Common myeloid progenitor, CD34-positive (primary cell): Measurements from ENCODE around the gene BLOC1S5.

Source experiments
- CTCF ChIA-PET: fragments of 350-600 bp; sonication (Branson Sonifier 250); formaldehyde crosslinking; loops from one replicate; lab custom pipeline; 2021; ENCODE audit warnings: antibody characterized with exemption; lab: Charles Lee
- POLR2A ChIA-PET: fragments of 350-600 bp; sonication (Branson Sonifier 250); formaldehyde crosslinking; loops from one replicate; lab custom pipeline; 2021; ENCODE audit warnings: antibody characterized with exemption; lab: Charles Lee
- DNase-seq, 3 donors: peaks; one replicate each; pipeline versions ENCODE4 v3.0.0 to v3.0.0-alpha.2; 2013
- H3K27ac ChIP-seq, 2 experiments: 1 replicate in 1 of 2; 2 replicates in 1 of 2; pipeline ENCODE4 v1.7.0; 2013; ENCODE audit warnings: inconsistent platforms in 2 of 2, low read length in 2 of 2, mild to moderate bottlenecking in 2 of 2, low read depth in 1 of 2, moderate library complexity in 1 of 2; ENCODE audit not compliant: severe bottlenecking in 2 of 2, insufficient read depth in 1 of 2, poor library complexity in 1 of 2
- H3K27me3 ChIP-seq, 5 experiments: replicated peaks in 2 of 5; 1 replicate in 3 of 5; 2 replicates in 2 of 5; pipeline versions ENCODE4 v1.6.1 to v1.7.0; 2013; ENCODE audit warnings: low read length in 4 of 5, mild to moderate bottlenecking in 2 of 5, moderate library complexity in 2 of 5, inconsistent platforms in 1 of 5; ENCODE audit not compliant: insufficient read depth in 5 of 5, control insufficient read depth in 4 of 5
- H3K36me3 ChIP-seq, 4 experiments: 1 replicate in 2 of 4; 2 replicates in 2 of 4; pipeline versions ENCODE4 v1.6.1 to v1.7.0; 2013; ENCODE audit warnings: low read length in 3 of 4, control low read depth in 1 of 4, mild to moderate bottlenecking in 1 of 4; ENCODE audit not compliant: control insufficient read depth in 4 of 4, insufficient read depth in 4 of 4
- H3K4me1 ChIP-seq, 4 experiments: 1 replicate in 3 of 4; 2 replicates in 1 of 4; pipeline versions ENCODE4 v1.6.1 to v1.7.1; 2013; ENCODE audit warnings: low read length in 3 of 4, mild to moderate bottlenecking in 3 of 4, control low read depth in 1 of 4, inconsistent platforms in 1 of 4, moderate library complexity in 1 of 4; ENCODE audit not compliant: control insufficient read depth in 4 of 4, insufficient read depth in 4 of 4; ENCODE audit errors: control extremely low read depth in 1 of 4
- H3K4me3 ChIP-seq, 7 experiments: 1 replicate in 4 of 7; 2 replicates in 3 of 7; pipeline versions ENCODE4 v1.5.1 to v1.7.0; 2013; ENCODE audit warnings: mild to moderate bottlenecking in 7 of 7, low read length in 6 of 7, moderate library complexity in 6 of 7, inconsistent platforms in 2 of 7, low read depth in 2 of 7, control low read depth in 1 of 7; ENCODE audit not compliant: insufficient read depth in 4 of 7, control insufficient read depth in 1 of 7; ENCODE audit errors: extremely low read depth in 1 of 7
- H3K9me3 ChIP-seq, 5 experiments: 1 replicate in 4 of 5; 2 replicates in 1 of 5; pipeline versions ENCODE4 v1.6.1 to v1.7.1; 2013; ENCODE audit warnings: low read length in 4 of 5, mild to moderate bottlenecking in 2 of 5, inconsistent platforms in 1 of 5, low read depth in 1 of 5, moderate library complexity in 1 of 5; ENCODE audit not compliant: control insufficient read depth in 4 of 5, insufficient read depth in 2 of 5; ENCODE audit errors: control extremely low read depth in 1 of 5
- WGBS: methylation state at CpG from one replicate; pipeline ENCODE4 v1.1.5; 2013; ENCODE audit not compliant: insufficient coverage; 5-methylcytosine and 5-hydroxymethylcytosine counted together

Gene BLOC1S5

DNA sequence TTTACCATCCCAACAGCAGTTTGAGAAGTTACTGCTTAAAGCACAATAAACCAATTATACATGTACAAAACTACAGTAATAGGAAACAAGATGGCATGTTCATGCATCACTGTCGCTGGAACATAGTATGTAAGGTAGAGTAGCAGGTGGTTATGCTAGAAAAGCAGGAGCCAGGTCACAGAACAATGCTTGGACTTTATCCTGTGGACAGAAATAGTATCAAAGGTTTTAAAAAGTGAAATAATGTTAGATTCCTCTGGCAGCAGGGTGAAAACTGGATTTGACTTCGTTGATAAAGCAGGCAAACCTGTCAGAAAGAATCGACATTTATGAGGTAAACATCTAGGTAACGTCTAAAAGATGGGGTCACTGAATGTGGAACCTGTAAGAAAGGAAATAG lies 2.5 kb downstream of the BLOC1S5 start:
- WGBS: 90% methylated on average over 3 of the region's 4 CpGs
- CTCF ChIA-PET: no interaction called here

DNA sequence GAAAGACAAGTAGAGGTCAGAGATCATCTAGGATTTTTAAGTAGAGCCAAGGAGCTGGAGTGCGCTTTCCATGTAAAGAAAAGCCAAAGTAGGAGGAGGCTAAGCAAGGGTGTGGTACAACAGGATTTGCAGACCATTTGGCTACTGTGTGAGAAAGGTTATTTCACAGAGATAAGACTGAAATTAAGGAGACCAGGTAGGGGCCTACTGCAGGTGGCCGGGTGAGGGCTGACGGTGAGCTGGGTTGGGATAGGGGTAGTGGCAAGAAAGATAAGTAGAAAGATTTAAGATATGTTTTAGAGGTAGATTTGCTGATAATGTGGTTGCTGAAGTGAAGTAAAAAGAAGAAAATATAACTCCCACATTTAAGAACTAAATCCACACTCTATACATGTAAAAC lies 3.8 kb downstream of the BLOC1S5 start:
- Histone ChIP-seq H3K9me3 (no peaks in the 10 kb centered on the region), H3K36me3 (peaks cover 11 to 27% (median 18%) of the 10 kb centered on the region in 4 experiments), H3K27ac (no peak overlapping the region), H3K4me3 (no peak overlapping the region), H3K4me1 (peaks cover 7 to 20% (median 11%) of the 10 kb centered on the region in 4 experiments), H3K27me3 (no peaks in the 10 kb centered on the region)
- POLR2A ChIA-PET: no interaction called here
- no peak for DNase-seq
- CTCF ChIA-PET: interaction anchor here (0.8 to 5.2 kb wide), 5 partner anchors 10 to 445 kb away, joined by 3 to 50 read pairs (median 17); no protein-coding TSS in a partner anchor
- WGBS: 100% methylated on average over 3 of the region's 3 CpGs

More for the DNA sequence above, 2.5 kb downstream of the BLOC1S5 start:
- Histone ChIP-seq H3K9me3 (no peaks in the 10 kb centered on the region), H3K27ac (no peak overlapping the region), H3K36me3 (peaks cover 10 to 20% (median 15%) of the 10 kb centered on the region in 4 experiments), H3K4me1 (peaks cover 7 to 20% (median 12%) of the 10 kb centered on the region in 4 experiments), H3K4me3 (no peak overlapping the region), H3K27me3 (no peaks in the 10 kb centered on the region)
- DNase-seq: no peak
- POLR2A ChIA-PET: no interaction called here

DNA sequence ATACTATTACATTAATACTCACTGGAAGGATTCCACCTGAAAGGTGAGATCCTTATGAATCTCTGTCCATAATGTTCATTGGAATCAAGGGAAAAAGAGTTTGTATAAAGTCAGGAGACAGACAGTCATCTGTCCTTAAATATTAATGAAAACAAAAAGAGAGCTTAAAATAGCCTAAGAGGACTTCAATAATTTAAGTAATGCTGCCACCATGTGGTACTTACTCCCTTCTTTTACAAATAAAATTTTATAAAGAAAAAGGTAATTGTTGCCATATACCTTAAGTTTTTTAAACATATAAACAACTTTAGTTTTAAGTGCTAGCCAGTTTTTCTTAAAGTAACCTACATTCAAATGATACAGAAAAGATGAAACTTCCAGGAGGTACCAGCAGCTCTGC lies 5.1 kb downstream of the BLOC1S5 start:
- no peak overlapping the region for H3K4me3 ChIP-seq
- peak; percentile 36 to 64 (median 61) for DNase-seq
- no peaks in the 10 kb centered on the region for H3K9me3 ChIP-seq
- no peaks in the 10 kb centered on the region for H3K27me3 ChIP-seq
- peaks cover 0 to 12% (median 6%) of the 10 kb centered on the region in 4 experiments for H3K4me1 ChIP-seq
- no peak overlapping the region for H3K27ac ChIP-seq
- CTCF ChIA-PET: interaction anchor here (0.9 to 5.2 kb wide), 16 partner anchors 10 to 784 kb away, joined by 3 to 50 read pairs (median 4); partner anchors contain the start of gene EEF1E1
- POLR2A ChIA-PET: no interaction called here
- peaks cover 11 to 30% (median 21%) of the 10 kb centered on the region in 4 experiments for H3K36me3 ChIP-seq

DNA sequence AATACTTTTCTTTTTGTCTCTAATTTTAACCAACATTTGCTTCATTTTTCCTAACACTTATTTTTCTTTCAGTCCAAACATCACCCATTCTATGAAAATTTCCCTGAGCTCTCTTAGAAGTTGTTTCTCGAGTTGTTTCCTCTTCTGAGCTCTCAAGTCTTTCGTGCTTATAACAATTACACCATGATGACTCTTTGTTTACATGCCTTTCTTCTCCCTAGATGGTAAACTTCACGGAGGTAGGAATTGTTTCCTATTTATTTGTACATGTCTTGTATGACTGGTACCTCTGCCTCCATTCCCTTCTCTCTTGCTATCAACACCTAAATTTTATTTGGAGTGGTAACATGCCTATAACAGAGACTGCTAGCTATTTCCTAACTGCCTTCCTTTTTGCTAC lies 6.4 kb downstream of the BLOC1S5 start:
- Histone ChIP-seq H3K27me3 (no peaks in the 10 kb centered on the region), H3K27ac (no peak overlapping the region), H3K4me3 (no peak overlapping the region), H3K36me3 (peaks cover 15 to 30% (median 23%) of the 10 kb centered on the region in 4 experiments), H3K9me3 (no peaks in the 10 kb centered on the region), H3K4me1 (peaks cover 0 to 2% (median 0%) of the 10 kb centered on the region in 4 experiments)
- ChIA-PET POLR2A (interaction anchor here (0.6 to 1.0 kb wide), 2 partner anchors 48 to 440 kb away, joined by 3 read pairs; no protein-coding TSS in a partner anchor), CTCF (interaction anchor here (0.5 to 5.2 kb wide), 9 partner anchors 44 to 652 kb away, joined by 3 to 50 read pairs (median 5); no protein-coding TSS in a partner anchor)
- no peak for DNase-seq
- WGBS: no CpG with 5 or more reads among the region's 3 CpGs

DNA sequence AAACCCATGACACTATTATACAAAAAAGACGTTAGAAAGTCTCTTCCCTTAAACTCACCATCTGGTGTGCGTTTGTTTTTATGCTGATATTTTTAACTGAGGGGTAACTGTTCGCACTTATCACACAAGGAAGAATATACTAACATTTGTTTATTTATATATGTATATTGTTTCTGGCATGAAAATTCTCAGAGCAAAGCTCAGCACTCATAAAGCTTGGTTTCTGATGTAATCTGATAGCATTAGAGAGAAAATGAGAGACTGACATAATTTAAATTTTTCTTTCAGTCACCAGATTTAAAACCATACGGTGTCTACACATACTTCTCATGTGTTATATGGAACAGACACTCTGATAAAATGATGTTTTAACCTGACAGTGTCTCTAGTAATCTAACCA lies 6.9 kb downstream of the BLOC1S5 start:
- H3K36me3 ChIP-seq: peaks cover 16 to 30% (median 23%) of the 10 kb centered on the region in 4 experiments
- no peaks in the 10 kb centered on the region for H3K4me1 ChIP-seq
- no peak for DNase-seq
- no peaks in the 10 kb centered on the region for H3K9me3 ChIP-seq
- no peak overlapping the region for H3K4me3 ChIP-seq
- CTCF ChIA-PET: interaction anchor here (1.1 to 5.2 kb wide), 5 partner anchors 44 to 442 kb away, joined by 3 to 50 read pairs (median 12); no protein-coding TSS in a partner anchor
- no peaks in the 10 kb centered on the region for H3K27me3 ChIP-seq
- no peak overlapping the region for H3K27ac ChIP-seq
- WGBS: 100% methylated on average over 1 of the region's 4 CpGs
- POLR2A ChIA-PET: interaction anchor here (0.6 kb wide), 1 partner anchor 48 kb away, joined by 3 read pairs; no protein-coding TSS in a partner anchor

DNA sequence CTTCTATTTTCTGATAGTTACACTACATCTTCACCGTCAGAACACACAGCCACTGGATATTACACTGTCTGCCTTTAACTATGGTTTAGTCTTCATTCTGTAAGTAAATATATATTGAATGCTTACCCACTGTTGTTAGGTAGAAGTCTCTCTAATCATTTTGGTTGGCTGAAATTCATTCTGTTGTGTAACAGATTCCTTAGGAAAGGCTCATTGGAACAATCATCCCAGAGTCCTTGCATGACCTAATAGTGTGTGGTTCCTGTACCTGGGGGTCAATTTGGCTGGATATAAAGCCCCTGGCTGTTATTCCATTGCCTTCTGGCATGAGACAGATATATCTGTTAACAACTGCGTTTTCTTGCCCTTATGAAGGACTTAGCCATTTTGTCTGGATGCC lies 9.9 kb downstream of the BLOC1S5 start:
- POLR2A ChIA-PET: no interaction called here
- WGBS: 100% methylated on average over 1 of the region's 2 CpGs
- no peak for DNase-seq
- H3K27ac ChIP-seq: no peak overlapping the region
- no peak overlapping the region for H3K4me3 ChIP-seq
- H3K27me3 ChIP-seq: no peaks in the 10 kb centered on the region
- no peaks in the 10 kb centered on the region for H3K4me1 ChIP-seq
- H3K36me3 ChIP-seq: peaks cover 11 to 25% (median 18%) of the 10 kb centered on the region in 4 experiments
- H3K9me3 ChIP-seq: no peaks in the 10 kb centered on the region
- CTCF ChIA-PET: interaction anchor here (1.2 kb wide), 1 partner anchor 332 kb away, joined by 3 read pairs; no protein-coding TSS in a partner anchor

DNA sequence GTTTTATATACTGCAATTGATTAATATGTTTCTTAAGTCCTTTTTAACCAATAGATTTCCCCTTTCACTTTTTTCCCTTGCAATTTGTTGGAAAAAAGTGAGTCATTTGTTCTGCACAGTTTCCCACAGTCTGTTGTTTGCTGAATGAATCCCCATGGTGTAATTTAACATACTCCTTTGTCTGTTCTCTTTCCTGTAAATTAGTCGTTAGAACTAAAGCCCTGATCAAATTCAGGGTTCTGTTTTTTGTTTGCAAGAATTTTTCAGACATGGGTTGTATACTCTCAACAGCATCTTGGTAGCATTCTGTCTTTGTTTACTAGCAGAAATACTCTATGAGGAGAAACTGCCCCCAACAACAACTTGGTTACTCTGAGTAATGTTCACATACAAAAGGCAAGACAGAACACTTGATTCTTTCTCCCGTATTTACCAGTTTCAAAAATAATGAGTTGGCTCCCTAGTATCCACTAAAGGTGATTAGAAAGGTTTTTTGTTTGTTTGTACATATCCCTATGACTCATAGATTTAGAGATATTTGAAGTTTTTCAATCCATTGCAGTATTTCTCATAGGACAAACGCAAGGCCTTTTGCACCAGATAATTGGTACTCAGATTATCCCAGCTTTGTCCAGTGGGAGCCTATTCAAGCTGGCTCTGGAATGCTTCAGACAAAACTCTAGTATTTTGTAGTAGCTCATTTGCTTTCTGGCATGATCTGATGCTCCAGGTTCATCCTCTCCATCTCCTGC lies 16.5 kb downstream of the BLOC1S5 start:
- ChIA-PET CTCF (no interaction called here), POLR2A (no interaction called here)
- H3K4me1 ChIP-seq: no peaks in the 10 kb centered on the region
- peaks cover 0 to 26% (median 16%) of the 10 kb centered on the region in 4 experiments for H3K36me3 ChIP-seq
- no peak overlapping the region for H3K4me3 ChIP-seq
- no peak for DNase-seq
- WGBS: 100% methylated on average over 1 of the region's 3 CpGs
- no peak overlapping the region for H3K27ac ChIP-seq
- H3K27me3 ChIP-seq: no peaks in the 10 kb centered on the region
- peaks cover 0 to 5% (median 0%) of the 10 kb centered on the region in 5 experiments for H3K9me3 ChIP-seq
